PC-3 (cell line): ENCODE measurements around the gene MDP1. TPM values are rescaled to one million over a fixed set of nuclear protein-coding genes. Genes with fewer than 3 reads are reported as not detected.

ENCODE experiments used
- ATAC-seq: fragments of 200-7000 bp; cut with Tn5 transposase; 2 replicates; pipeline ENCODE4 v1.9.1; 2020; ENCODE audit warnings: mild to moderate bottlenecking, moderate library complexity
- BruUV-seq: library from RNA; stranded (reverse); fragments of 400-500 nt; replicated peaks from 2 replicates; lab custom pipeline; 2021; lab: Mats Ljungman, UMichigan
- CTCF ChIA-PET: fragments of 300-600 bp; sonication (Branson Sonifier 250); formaldehyde crosslinking; loops from one replicate; lab custom pipeline; 2022; ENCODE audit warnings: antibody characterized with exemption; lab: Charles Lee
- POLR2A ChIA-PET: fragments of 300-600 bp; sonication (Branson Sonifier 250); formaldehyde crosslinking; loops from one replicate; lab custom pipeline; 2022; ENCODE audit warnings: antibody characterized with exemption; ENCODE audit not compliant: unreplicated experiment; lab: Charles Lee
- DNase-seq: peaks from one replicate; pipeline ENCODE4 v3.0.0-alpha.2; 2015
- H2AFZ ChIP-seq: fragments of 300-600 bp; sonication (generic); 2 replicates; pipeline ENCODE4 v1.6.0; 2016; ENCODE audit warnings: antibody characterized with exemption, low read length
- H3F3A ChIP-seq: fragments of 300-600 bp; sonication (generic); one replicate; pipeline ENCODE4 v1.6.0; 2017; ENCODE audit warnings: antibody characterized with exemption, low read length, control low read depth, mild to moderate bottlenecking; ENCODE audit not compliant: unreplicated experiment
- H3K27ac ChIP-seq: fragments of 300-600 bp; sonication (generic); 2 replicates; pipeline ENCODE4 v1.5.1; 2016; ENCODE audit warnings: mild to moderate bottlenecking, low read length
- H3K27me3 ChIP-seq: fragments of 300-600 bp; sonication (generic); 2 replicates; pipeline ENCODE4 v1.6.1; 2016; ENCODE audit warnings: low read length, mixed read lengths
- H3K36me3 ChIP-seq: fragments of 300-600 bp; sonication (generic); 2 replicates; pipeline ENCODE4 v1.6.1; 2016; ENCODE audit warnings: low read depth, mixed run types, low read length, mixed read lengths
- H3K4me1 ChIP-seq: fragments of 300-600 bp; sonication (generic); 2 replicates; pipeline ENCODE4 v1.5.1; 2016; ENCODE audit warnings: low read length; ENCODE audit not compliant: insufficient read depth
- H3K4me2 ChIP-seq: fragments of 300-600 bp; sonication (generic); 2 replicates; pipeline ENCODE4 v1.6.0; 2016; ENCODE audit warnings: low read length
- H3K4me3 ChIP-seq: fragments of 300-600 bp; sonication (generic); 2 replicates; pipeline ENCODE4 v1.5.1; 2016; ENCODE audit warnings: mild to moderate bottlenecking, low read length, mixed read lengths
- H3K79me2 ChIP-seq: fragments of 300-600 bp; sonication (generic); 2 replicates; pipeline ENCODE4 v1.6.1; 2017; ENCODE audit warnings: low read length, mixed read lengths
- H3K9ac ChIP-seq: fragments of 300-600 bp; sonication (generic); 2 replicates; pipeline ENCODE4 v1.6.0; 2016; ENCODE audit warnings: mild to moderate bottlenecking, low read length
- H3K9me2 ChIP-seq: fragments of 300-600 bp; sonication (generic); replicated peaks from 2 replicates; pipeline ENCODE4 v1.6.1; 2016; ENCODE audit warnings: mixed run types, low read length, mixed read lengths
- H3K9me3 ChIP-seq: fragments of 300-600 bp; sonication (generic); 2 replicates; pipeline ENCODE4 v1.6.1; 2016; ENCODE audit warnings: low read length, mixed read lengths
- H4K20me1 ChIP-seq: fragments of 300-600 bp; sonication (generic); 2 replicates; pipeline ENCODE4 v1.6.1; 2016; ENCODE audit warnings: low read length, mixed read lengths
- EZH2 ChIP-seq: fragments of 300-600 bp; sonication (generic); IDR thresholded peaks from one replicate; pipeline ENCODE4 v1.6.1; 2017; ENCODE audit warnings: antibody characterized with exemption, mild to moderate bottlenecking, low read length; ENCODE audit not compliant: unreplicated experiment
- EZH2phosphoT487 ChIP-seq: fragments of 300-600 bp; sonication (generic); IDR thresholded peaks from 2 replicates; pipeline ENCODE4 v1.6.1; 2018; ENCODE audit warnings: mild to moderate bottlenecking, antibody characterized with exemption, low read length, borderline replicate concordance
- intact Hi-C: fragments of 100-400 bp; cut with micrococcal nuclease; formaldehyde crosslinking; loops from 2 replicates; pipeline ENCODE4 v1.9.0; 2023
- total RNA-seq: library from RNA; depleted of rRNA; stranded (reverse); fragments of >200 nt; gene quantifications from 2 replicates; pipeline ENCODE4 v1.2.3, GENCODE V29; 2014
- TF ChIP-seq, protein P1 (sequence below): fragments of 300-600 bp; sonication (generic); conservative IDR thresholded peaks from 2 replicates; pipeline ENCODE4 v1.5.1; 2017; ENCODE audit warnings: antibody characterized with exemption, low read depth, mild to moderate bottlenecking, low read length

The MDP1 gene
- total RNA-seq, 1 experiment from 2014 or later = 23.5 TPM

DNA sequence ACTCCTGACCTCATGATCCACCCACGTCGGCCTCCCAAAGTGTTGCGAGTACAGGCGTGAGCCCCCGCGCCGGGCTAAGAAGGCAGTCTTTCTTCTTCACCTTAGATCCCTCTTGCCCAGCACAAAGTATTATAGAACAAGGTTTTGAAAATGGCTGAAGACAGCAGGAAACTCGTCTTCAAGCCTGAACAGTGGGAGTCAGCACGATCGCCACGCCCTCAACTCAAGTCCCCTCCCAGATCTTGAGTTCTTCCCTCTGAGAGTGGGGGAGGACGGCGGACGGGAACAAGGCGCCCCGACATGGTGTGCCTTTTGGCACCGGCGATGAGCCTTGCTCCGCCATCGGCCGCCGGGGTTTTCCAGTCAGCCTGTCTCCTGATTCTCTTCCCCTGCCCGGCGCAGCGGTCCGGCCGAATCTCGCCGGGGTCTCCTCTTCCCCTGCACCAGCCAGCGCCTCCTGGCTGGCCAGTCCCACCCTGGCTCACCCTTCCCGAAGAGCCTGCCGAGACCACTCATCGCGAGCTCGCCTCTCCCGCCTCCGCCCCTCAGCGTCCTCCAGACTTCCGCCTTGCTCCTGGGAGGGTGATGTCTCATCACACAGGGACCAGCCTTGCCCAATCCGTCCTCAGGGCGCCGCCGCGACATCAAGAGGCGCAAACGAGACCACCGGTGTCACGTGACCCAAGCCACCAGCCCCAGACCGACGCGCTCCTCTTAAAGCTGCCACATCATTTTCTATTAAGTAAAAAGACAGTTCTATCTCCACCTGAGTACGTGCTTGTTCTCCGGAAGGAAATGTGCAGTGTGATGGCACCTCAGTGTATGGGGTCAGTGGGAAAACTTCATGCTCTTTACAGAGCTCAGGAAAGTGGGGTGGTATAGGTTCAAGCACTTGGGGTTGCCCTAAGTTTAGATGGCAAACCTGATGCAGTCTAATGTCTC, 2.7 kb downstream of the MDP1 start, which contains the start of gene CHMP4A:
Gene CHMP4A, minus strand, starts transcription at position 565 of the 942 bp plus-strand sequence. Its CDS starts 49 bp downstream, at position 516.
- Histone ChIP-seq H3K4me2 (peak within 1 kb of the TSS; percentile 86), H3K4me3 (peak within 1 kb of the TSS; percentile 86), H3K9me3 (no peaks in the 10 kb centered on the region), H3F3A (peaks cover 5% of the 10 kb centered on the region), H3K79me2 (peaks cover 13% of the 10 kb centered on the region; the same call in 1 of the 2 replicates), H3K9me2 (no peaks in the 10 kb centered on the region), H3K36me3 (peaks cover 21% of the 10 kb centered on the region), H3K27me3 (no peaks in the 10 kb centered on the region), H2AFZ (peak within 1 kb of the TSS; percentile 88), H4K20me1 (no peaks in the 10 kb centered on the region), H3K4me1 (peaks cover 11% of the 10 kb centered on the region), H3K27ac (peak within 1 kb of the TSS; percentile 93), H3K9ac (peak within 1 kb of the TSS; percentile 95)
- no TSS peak for BruUV-seq
- TF ChIP-seq, protein P1, sequence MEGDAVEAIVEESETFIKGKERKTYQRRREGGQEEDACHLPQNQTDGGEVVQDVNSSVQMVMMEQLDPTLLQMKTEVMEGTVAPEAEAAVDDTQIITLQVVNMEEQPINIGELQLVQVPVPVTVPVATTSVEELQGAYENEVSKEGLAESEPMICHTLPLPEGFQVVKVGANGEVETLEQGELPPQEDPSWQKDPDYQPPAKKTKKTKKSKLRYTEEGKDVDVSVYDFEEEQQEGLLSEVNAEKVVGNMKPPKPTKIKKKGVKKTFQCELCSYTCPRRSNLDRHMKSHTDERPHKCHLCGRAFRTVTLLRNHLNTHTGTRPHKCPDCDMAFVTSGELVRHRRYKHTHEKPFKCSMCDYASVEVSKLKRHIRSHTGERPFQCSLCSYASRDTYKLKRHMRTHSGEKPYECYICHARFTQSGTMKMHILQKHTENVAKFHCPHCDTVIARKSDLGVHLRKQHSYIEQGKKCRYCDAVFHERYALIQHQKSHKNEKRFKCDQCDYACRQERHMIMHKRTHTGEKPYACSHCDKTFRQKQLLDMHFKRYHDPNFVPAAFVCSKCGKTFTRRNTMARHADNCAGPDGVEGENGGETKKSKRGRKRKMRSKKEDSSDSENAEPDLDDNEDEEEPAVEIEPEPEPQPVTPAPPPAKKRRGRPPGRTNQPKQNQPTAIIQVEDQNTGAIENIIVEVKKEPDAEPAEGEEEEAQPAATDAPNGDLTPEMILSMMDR = no peak
- TF ChIP-seq EZH2phosphoT487 = no peak
- no peak for TF ChIP-seq EZH2
- POLR2A ChIA-PET = interaction anchor here (0.6 to 1.1 kb wide), 2 partner anchors 29 to 1571 kb away, joined by 3 to 4 read pairs; partner anchors contain the start of gene TINF2
- peak; percentile 97 for DNase-seq
- intact Hi-C loops = loop anchor here (2.0 kb wide), 1 partner anchor 16 kb away; no protein-coding TSS in a partner anchor
- peak; percentile 76 for ATAC-seq
- CTCF ChIA-PET = interaction anchor here (1.0 to 1.2 kb wide), 2 partner anchors 28 to 83 kb away, joined by 3 read pairs; no protein-coding TSS in a partner anchor

DNA sequence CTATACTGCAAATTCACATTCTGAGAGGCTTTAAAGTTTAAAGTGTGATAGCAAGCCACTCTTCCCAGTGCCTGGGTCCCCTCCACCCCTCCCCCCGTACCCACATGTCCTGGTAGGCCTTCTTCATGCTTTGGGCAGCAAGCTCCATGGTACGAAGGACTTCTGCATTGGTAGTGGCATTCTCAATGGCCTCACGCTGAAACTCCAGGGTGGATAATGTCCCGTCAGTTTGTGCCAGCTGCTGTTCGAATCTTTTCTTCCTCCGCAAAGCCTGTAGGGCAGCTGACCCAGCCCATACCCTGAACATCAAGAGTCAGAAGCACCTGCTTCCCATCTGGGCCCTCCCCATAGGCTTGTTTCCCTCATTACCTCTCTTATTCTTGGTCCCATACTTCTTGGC, 4.6 kb downstream of the MDP1 start:
- no peak overlapping the region for H3K4me2 ChIP-seq
- POLR2A ChIA-PET = no interaction called here
- no peaks in the 10 kb centered on the region for H3K9me2 ChIP-seq
- BruUV-seq = no TSS peak
- TF ChIP-seq EZH2 = no peak
- no peak for TF ChIP-seq EZH2phosphoT487
- TF ChIP-seq, protein P1 = no peak
- peaks cover 3% of the 10 kb centered on the region for H3F3A ChIP-seq
- peaks cover 10% of the 10 kb centered on the region for H3K4me1 ChIP-seq
- H3K9ac ChIP-seq = no peak overlapping the region
- ATAC-seq (no peak), DNase-seq (no peak)
- intact Hi-C loops = no loop called here
- no peak overlapping the region for H2AFZ ChIP-seq
- no peak overlapping the region for H3K4me3 ChIP-seq
- CTCF ChIA-PET = no interaction called here
- no peaks in the 10 kb centered on the region for H3K9me3 ChIP-seq
- peaks cover 13% of the 10 kb centered on the region; the same call in 1 of the 2 replicates for H3K79me2 ChIP-seq
- peaks cover 32% of the 10 kb centered on the region for H3K36me3 ChIP-seq
- H3K27me3 ChIP-seq = no peaks in the 10 kb centered on the region
- H4K20me1 ChIP-seq = no peaks in the 10 kb centered on the region
- no peak overlapping the region for H3K27ac ChIP-seq
